H1 (cell line): Measurements from ENCODE around the gene SLC12A4. TPM values are rescaled to one million over a fixed set of nuclear protein-coding genes. Genes with fewer than 3 reads are reported as not detected.

Source experiments
- CTCF ChIA-PET: fragments of 300-600 bp; sonication (Branson Sonifier 250); formaldehyde crosslinking; loops from one replicate; lab custom pipeline; 2021; ENCODE audit not compliant: partially characterized antibody; lab: Charles Lee
- POLR2A ChIA-PET: fragments of 300-600 bp; sonication (Branson Sonifier 250); formaldehyde crosslinking; loops from one replicate; lab custom pipeline; 2021; ENCODE audit warnings: inconsistent platforms; ENCODE audit not compliant: partially characterized antibody; lab: Charles Lee
- DNase-seq, 2 experiments: peaks; one replicate each; pipeline versions ENCODE4 v3.0.0 to v3.0.0-alpha.2; 2010 to 2022; ENCODE audit warnings: low spot score in 2 of 2, low read depth in 1 of 2, mixed read lengths in 1 of 2
- FAIRE-seq: peaks from 2 replicates; lab custom pipeline; 2011; peaks lifted over from hg19 to GRCh38; lab: Jason Lieb, UNC
- H2AFZ ChIP-seq: 2 replicates; pipeline ENCODE4 v1.8.1; 2012; ENCODE audit warnings: low read length, inconsistent platforms
- H2AK5ac ChIP-seq: 2 replicates; pipeline ENCODE4 v1.6.1; 2013; ENCODE audit warnings: low read depth, low read length
- H2BK120ac ChIP-seq: replicated peaks from 2 replicates; pipeline ENCODE3; 2013; ENCODE audit warnings: low read depth, low read length, inconsistent platforms
- H2BK12ac ChIP-seq: 2 replicates; pipeline ENCODE4 v1.6.1; 2013; ENCODE audit warnings: low read depth, low read length
- H2BK15ac ChIP-seq: 2 replicates; pipeline ENCODE4 v1.6.1; 2013; ENCODE audit warnings: low read length
- H2BK20ac ChIP-seq: 2 replicates; pipeline ENCODE4 v1.6.1; 2013; ENCODE audit warnings: low read length
- H2BK5ac ChIP-seq: 2 replicates; pipeline ENCODE4 v1.6.1; 2013; ENCODE audit warnings: low read depth, low read length
- H3K14ac ChIP-seq: 2 replicates; pipeline ENCODE4 v1.6.1; 2013; ENCODE audit warnings: inconsistent platforms; ENCODE audit not compliant: insufficient read length
- H3K18ac ChIP-seq: 2 replicates; pipeline ENCODE4 v1.6.1; 2013; ENCODE audit warnings: low read length; ENCODE audit errors: extremely low read depth
- H3K23ac ChIP-seq: 2 replicates; pipeline ENCODE4 v1.6.1; 2013; ENCODE audit warnings: inconsistent platforms; ENCODE audit not compliant: insufficient read length
- H3K23me2 ChIP-seq: 2 replicates; pipeline ENCODE4 v1.6.1; 2013; ENCODE audit warnings: low read depth, low read length
- H3K27ac ChIP-seq: 2 replicates; pipeline ENCODE4 v1.6.1; 2011; ENCODE audit warnings: low read depth, low read length, inconsistent platforms
- H3K27me3 ChIP-seq, 4 experiments: replicated peaks in 1 of 4; 1 replicate in 1 of 4; 2 replicates in 3 of 4; pipeline versions ENCODE4 v1.6.1 to v1.8.1; 2011 to 2013; ENCODE audit warnings: low read length in 3 of 4, mild to moderate bottlenecking in 3 of 4, inconsistent platforms in 2 of 4, mixed read lengths in 2 of 4, moderate library complexity in 1 of 4; ENCODE audit not compliant: control insufficient read depth in 3 of 4, insufficient read depth in 3 of 4; ENCODE audit errors: extremely low read depth in 1 of 4
- H3K36me3 ChIP-seq, 4 experiments: 2 replicates each; pipeline versions ENCODE4 v1.6.1 to v1.8.1; 2011 to 2013; ENCODE audit warnings: mild to moderate bottlenecking in 4 of 4, low read length in 3 of 4, moderate library complexity in 2 of 4, control low read depth in 1 of 4, inconsistent platforms in 1 of 4; ENCODE audit not compliant: insufficient read depth in 4 of 4, control insufficient read depth in 2 of 4
- H3K4ac ChIP-seq: replicated peaks from 2 replicates; pipeline ENCODE3; 2013; ENCODE audit warnings: low read length, low read depth, mixed read lengths, inconsistent platforms; ENCODE audit not compliant: insufficient read length
- H3K4me1 ChIP-seq, 4 experiments: replicated peaks in 1 of 4; 1 replicate in 1 of 4; 2 replicates in 3 of 4; pipeline versions ENCODE4 v1.6.1 to v1.8.1; 2011 to 2013; ENCODE audit warnings: low read length in 3 of 4, inconsistent platforms in 2 of 4, mixed read lengths in 1 of 4; ENCODE audit not compliant: insufficient read depth in 4 of 4, control insufficient read depth in 3 of 4
- H3K4me2 ChIP-seq, 2 experiments: 2 replicates each; pipeline versions ENCODE4 v1.6.1 to v1.8.1; 2011 to 2013; ENCODE audit warnings: low read depth in 2 of 2, low read length in 2 of 2, control low read depth in 1 of 2, inconsistent platforms in 1 of 2, mild to moderate bottlenecking in 1 of 2; ENCODE audit not compliant: insufficient read depth in 1 of 2
- H3K4me3 ChIP-seq, 4 experiments: fragments of 200-600, 300-600 bp in 1 of 4; sonication (generic), shearing (Covaris generic), sonication (Bioruptor Twin) in 1 of 4; 2 replicates each; pipeline versions ENCODE4 v1.5.1 to v1.8.1; 2011 to 2016; ENCODE audit warnings: low read length in 4 of 4, low read depth in 3 of 4, control low read depth in 2 of 4, inconsistent platforms in 2 of 4, mild to moderate bottlenecking in 2 of 4, mixed read lengths in 1 of 4, moderate library complexity in 1 of 4; ENCODE audit not compliant: insufficient read depth in 2 of 4; ENCODE audit errors: extremely low read depth in 1 of 4
- H3K56ac ChIP-seq: replicated peaks from 2 replicates; pipeline ENCODE3; 2013; ENCODE audit warnings: low read depth, mild to moderate bottlenecking, mixed read lengths, low read length, inconsistent platforms; ENCODE audit not compliant: insufficient read length
- H3K79me1 ChIP-seq: 2 replicates; pipeline ENCODE4 v1.6.1; 2013; ENCODE audit warnings: low read depth, low read length, control low read depth
- H3K79me2 ChIP-seq, 2 experiments: 2 replicates each; pipeline versions ENCODE4 v1.6.1 to v1.8.1; 2012 to 2013; ENCODE audit warnings: low read length in 2 of 2, mild to moderate bottlenecking in 2 of 2, inconsistent platforms in 1 of 2; ENCODE audit not compliant: insufficient read depth in 2 of 2, control insufficient read depth in 1 of 2
- H3K9ac ChIP-seq, 4 experiments: replicated peaks in 1 of 4; 1 replicate in 1 of 4; 2 replicates in 3 of 4; pipeline versions ENCODE4 v1.6.1 to v1.8.1; 2011 to 2013; ENCODE audit warnings: low read depth in 3 of 4, low read length in 3 of 4, control low read depth in 2 of 4, mild to moderate bottlenecking in 2 of 4, moderate library complexity in 2 of 4, inconsistent platforms in 1 of 4; ENCODE audit errors: extremely low read depth in 1 of 4
- H3K9me3 ChIP-seq, 2 experiments: 2 replicates each; pipeline versions ENCODE4 v1.6.1 to v1.8.1; 2012 to 2013; ENCODE audit warnings: mild to moderate bottlenecking in 2 of 2, moderate library complexity in 2 of 2, control low read depth in 1 of 2, inconsistent platforms in 1 of 2, low read depth in 1 of 2, low read length in 1 of 2, mixed read lengths in 1 of 2; ENCODE audit not compliant: insufficient read depth in 2 of 2
- H4K20me1 ChIP-seq, 2 experiments: replicated peaks in 1 of 2; 2 replicates each; pipeline versions ENCODE3 to v1.8.1; 2011 to 2013; ENCODE audit warnings: inconsistent platforms in 2 of 2, low read length in 2 of 2, mild to moderate bottlenecking in 1 of 2; ENCODE audit not compliant: insufficient read depth in 2 of 2, control insufficient read depth in 1 of 2
- H4K5ac ChIP-seq: 2 replicates; pipeline ENCODE4 v1.6.1; 2013; ENCODE audit warnings: low read length, low read depth, mixed read lengths, inconsistent platforms; ENCODE audit not compliant: insufficient read length
- H4K8ac ChIP-seq: 2 replicates; pipeline ENCODE4 v1.8.0; 2013; ENCODE audit warnings: mild to moderate bottlenecking, moderate library complexity, low read length, inconsistent platforms; ENCODE audit not compliant: insufficient read depth; ENCODE audit errors: extremely low read depth
- H4K91ac ChIP-seq: replicated peaks from 2 replicates; pipeline ENCODE3; 2013; ENCODE audit warnings: low read length, mixed read lengths, inconsistent platforms; ENCODE audit not compliant: insufficient read length
- ATF2 ChIP-seq: IDR thresholded peaks from 2 replicates; pipeline ENCODE4 v1.6.1; 2012; ENCODE audit warnings: low read length, inconsistent platforms
- CREB1 ChIP-seq: IDR thresholded peaks from 2 replicates; pipeline ENCODE4 v1.6.1; 2012; ENCODE audit warnings: inconsistent platforms
- EGR1 ChIP-seq: IDR thresholded peaks from 2 replicates; pipeline ENCODE4 v1.6.1; 2011; ENCODE audit warnings: low read depth, low read length, borderline replicate concordance
- GABPA ChIP-seq: IDR thresholded peaks from 2 replicates; pipeline ENCODE4 v1.6.1; 2011; ENCODE audit warnings: mild to moderate bottlenecking, low read length, moderate library complexity, borderline replicate concordance; ENCODE audit not compliant: insufficient read depth
- MAFK ChIP-seq: IDR thresholded peaks from 2 replicates; pipeline ENCODE4 v1.6.1; 2012; ENCODE audit warnings: low read depth, mild to moderate bottlenecking, improper control_type of control experiment, low read length
- PHF8 ChIP-seq: fragments of 200-600 bp; sonication (generic); conservative IDR thresholded peaks from 2 replicates; pipeline ENCODE4 v1.7.1; 2012; ENCODE audit warnings: low read depth, mild to moderate bottlenecking, inconsistent platforms, low read length, moderate library complexity
- TAF1 ChIP-seq: IDR thresholded peaks from 2 replicates; pipeline ENCODE4 v1.6.1; 2011; ENCODE audit warnings: mild to moderate bottlenecking, low read depth, low read length
- TBP ChIP-seq: IDR thresholded peaks from 2 replicates; pipeline ENCODE4 v1.6.1; 2011; ENCODE audit warnings: low read depth, low read length, improper control_type of control experiment
- WGBS, 2 experiments: shearing (Covaris generic) in 1 of 2; methylation state at CpG; one replicate each; pipeline versions ENCODE4 v1.1.6 to v1.1.7; 2013 to 2015; ENCODE audit warnings: low lambda C conversion rate in 2 of 2, mixed read lengths in 2 of 2, inconsistent platforms in 1 of 2, low coverage in 1 of 2, missing lambda C conversion rate in 1 of 2; ENCODE audit not compliant: insufficient replicate concordance in 2 of 2, insufficient coverage in 1 of 2, insufficient read length in 1 of 2; ENCODE audit errors: extremely low coverage in 1 of 2, missing lambda C conversion rate in 1 of 2; 5-methylcytosine and 5-hydroxymethylcytosine counted together
- polyA plus RNA-seq, 7 experiments: library from polyadenylated mRNA; depleted of rRNA in 3 of 7; stranded (reverse) in 5 of 7; unstranded in 2 of 7; fragments of >200 nt in 5 of 7; fragments of 200-250 nt in 2 of 7; gene quantifications; 1 replicate in 5 of 7; 2 replicates in 1 of 7; 4 replicates in 1 of 7; pipeline versions ENCODE4 v1.2.1 to v1.2.3, GENCODE V29; 2011 to 2013; ENCODE audit warnings: missing spikeins in 2 of 7, mixed read lengths in 2 of 7
- total RNA-seq: library from RNA; stranded (reverse); fragmentation: NEBNext Ultra II Directional; extraction: Animal tissue kit (Norgen Biotek cat#: 25700); gene quantifications from 2 replicates; pipeline ENCODE4 v1.2.1, GENCODE V29; 2021

The SLC12A4 gene
- total and polyA plus RNA-seq, 2 of the 8 experiments (the other 6 are each of a cell fraction or from before 2014, with no cell fraction given): 41.3 to 49.3 TPM

GRCh38 chr16:67922221-67922620 lies 46.2 kb downstream of the SLC12A4 start:
- peaks cover 1% of the 10 kb centered on the region for H3K79me1 ChIP-seq
- no peak overlapping the region for H4K91ac ChIP-seq
- DNase-seq (no peak), FAIRE-seq (no peak)
- H3K23me2 ChIP-seq: no peaks in the 10 kb centered on the region
- H3K79me2 ChIP-seq: no peaks in the 10 kb centered on the region; a peak in 1 of 4 replicates
- no peak overlapping the region for H2BK15ac ChIP-seq
- no peak overlapping the region for H4K5ac ChIP-seq
- no peaks in the 10 kb centered on the region for H3K9me3 ChIP-seq
- H3K4ac ChIP-seq: no peak overlapping the region
- no peak overlapping the region for H3K23ac ChIP-seq
- H3K4me1 ChIP-seq: peaks cover 0 to 8% (median 4%) of the 10 kb centered on the region in 4 experiments; a peak in 5 of 7 replicates
- no peak overlapping the region for H3K4me2 ChIP-seq
- H2BK120ac ChIP-seq: no peak overlapping the region
- H3K27me3 ChIP-seq: no peaks in the 10 kb centered on the region
- H3K36me3 ChIP-seq: no peaks in the 10 kb centered on the region
- 89% methylated on average over 5 of the region's 5 CpGs; no CpG with 5 or more reads in 1 of the 2 experiments for WGBS, 2 experiments
- H3K27ac ChIP-seq: no peak overlapping the region
- H3K18ac ChIP-seq: no peak overlapping the region
- H2BK5ac ChIP-seq: no peak overlapping the region
- CTCF ChIA-PET: interaction anchor here (0.6 to 27.1 kb wide), 8 partner anchors 11 to 169 kb away, joined by 3 to 623 read pairs (median 8); partner anchors contain the start of genes CTRL, EDC4, NRN1L and PSKH1
- H2AFZ ChIP-seq: no peak overlapping the region
- no peak overlapping the region for H2AK5ac ChIP-seq
- peaks cover 11 to 17% of the 10 kb centered on the region in 2 experiments for H4K20me1 ChIP-seq
- H3K9ac ChIP-seq: no peak overlapping the region
- no peak overlapping the region for H3K14ac ChIP-seq
- H2BK12ac ChIP-seq: no peak overlapping the region
- no peak overlapping the region for H3K4me3 ChIP-seq
- H4K8ac ChIP-seq: no peak overlapping the region
- no peak overlapping the region for H2BK20ac ChIP-seq
- POLR2A ChIA-PET: interaction anchor here (0.8 to 2.0 kb wide), 4 partner anchors 13 to 43 kb away, joined by 3 to 9 read pairs (median 4); partner anchors contain the start of gene NRN1L
- H3K56ac ChIP-seq: no peak overlapping the region
- TF ChIP-seq GABPA (no peak), TBP (no peak), MAFK (no peak), PHF8 (no peak), EGR1 (no peak), TAF1 (no peak), ATF2 (no peak), CREB1 (no peak)
